Stimulated activated naive B cell treated with anti-CD40 and anti-IgM and Interleukin-4, amounts not matched to agents 10 μg/mL and 1 μg/mL and 100 μg/mL, for 72 hours (primary cell): Measurements from ENCODE around the gene TOB2.
"Not testable (repeated sequence)": the region's sequence is repeated elsewhere in the genome, so short reads cannot be mapped to it uniquely, and the experiment has no call there.

ENCODE experiments used
- ATAC-seq, 2 donors: fragments of 150-1000 bp; cut with Tn5 transposase; replicated peaks; 2 replicates each; pipeline ENCODE4 v1.10.0; 2021; ENCODE audit warnings: moderate library complexity in 1 of 2
- DNase-seq: peaks from one replicate; pipeline ENCODE4 v3.0.0; 2021
- H3K27ac Mint-ChIP-seq: one replicate; pipeline ENCODE4 v1.8.0; 2022; ENCODE audit warnings: mild to moderate bottlenecking, mixed read lengths
- H3K27me3 Mint-ChIP-seq, 2 donors: one replicate each; pipeline ENCODE4 v1.8.0; 2022; ENCODE audit warnings: mixed read lengths in 2 of 2
- H3K36me3 Mint-ChIP-seq, 2 donors: one replicate each; pipeline ENCODE4 v1.8.0; 2022; ENCODE audit warnings: mixed read lengths in 2 of 2, mild to moderate bottlenecking in 1 of 2
- H3K4me1 Mint-ChIP-seq, 2 donors: one replicate each; pipeline ENCODE4 v1.8.0; 2022; ENCODE audit warnings: mixed read lengths in 2 of 2, mild to moderate bottlenecking in 1 of 2
- H3K4me3 Mint-ChIP-seq, 2 donors: one replicate each; pipeline ENCODE4 v1.8.0; 2022; ENCODE audit warnings: mild to moderate bottlenecking in 2 of 2, mixed read lengths in 2 of 2, moderate library complexity in 1 of 2
- H3K9me3 Mint-ChIP-seq, 2 donors: one replicate each; pipeline ENCODE4 v1.8.0; 2022; ENCODE audit warnings: mixed read lengths in 2 of 2, mild to moderate bottlenecking in 1 of 2

The TOB2 gene

GRCh38 chr22:41478891-41479521, 32.4 kb upstream of the TOB2 start:
- Mint-ChIP-seq H3K4me3 (peak overlapping the region; percentile 60 to 71), H3K27me3 (no peaks in the 10 kb centered on the region), H3K9me3 (no peaks in the 10 kb centered on the region), H3K36me3 (peaks cover 24 to 46% of the 10 kb centered on the region in 2 donors), H3K4me1 (peaks cover 62 to 93% of the 10 kb centered on the region in 2 donors), H3K27ac (peak overlapping the region; percentile 98)
- peak; percentile 83 for DNase-seq
- ATAC-seq: peak; percentile 85 to 88

- Mint-ChIP-seq H3K36me3 (peaks cover 26 to 47% of the 10 kb centered on the region in 2 donors), H3K27ac (peak overlapping the region; percentile 98), H3K9me3 (no peaks in the 10 kb centered on the region)
Observed at GRCh38 chr22:41478473-41478872, 31.9 kb upstream of the TOB2 start.

GRCh38 chr22:41474872-41475451, 28.4 kb upstream of the TOB2 start:
- no peak for DNase-seq
- ATAC-seq: no peak
- Mint-ChIP-seq H3K27me3 (no peaks in the 10 kb centered on the region), H3K27ac (peak overlapping the region; percentile 92), H3K4me1 (peaks cover 49 to 96% of the 10 kb centered on the region in 2 donors), H3K9me3 (no peaks in the 10 kb centered on the region), H3K4me3 (no peak overlapping the region), H3K36me3 (peaks cover 43 to 45% of the 10 kb centered on the region in 2 donors)

More at GRCh38 chr22:41478473-41478872, 31.9 kb upstream of the TOB2 start:
- Mint-ChIP-seq H3K27me3 (no peaks in the 10 kb centered on the region), H3K4me3 (peak overlapping the region; percentile 60 to 71), H3K4me1 (peaks cover 64 to 93% of the 10 kb centered on the region in 2 donors)
- DNase-seq: no peak
- ATAC-seq: peak; percentile 61 to 64

GRCh38 chr22:41471568-41471967, 25.0 kb upstream of the TOB2 start:
- no peak for DNase-seq
- Mint-ChIP-seq H3K27ac (no peak overlapping the region), H3K36me3 (peaks cover 43 to 49% of the 10 kb centered on the region in 2 donors), H3K4me3 (no peak overlapping the region), H3K27me3 (no peaks in the 10 kb centered on the region), H3K9me3 (no peaks in the 10 kb centered on the region), H3K4me1 (peaks cover 37 to 80% of the 10 kb centered on the region in 2 donors)
- no peak for ATAC-seq

- peaks cover 36 to 45% of the 10 kb centered on the region in 2 donors for H3K36me3 Mint-ChIP-seq
- H3K4me3 Mint-ChIP-seq: peak overlapping the region; percentile 72 to 86
- no peaks in the 10 kb centered on the region for H3K9me3 Mint-ChIP-seq
- no peak for ATAC-seq
- H3K27me3 Mint-ChIP-seq: no peaks in the 10 kb centered on the region
- peaks cover 34 to 73% of the 10 kb centered on the region in 2 donors for H3K4me1 Mint-ChIP-seq
- peak overlapping the region; percentile 42 for H3K27ac Mint-ChIP-seq
- no peak for DNase-seq
Observed at GRCh38 chr22:41470886-41471285, 24.3 kb upstream of the TOB2 start.

- Mint-ChIP-seq H3K27ac (peak overlapping the region; percentile 99), H3K36me3 (peaks cover 43 to 56% of the 10 kb centered on the region in 2 donors), H3K27me3 (no peaks in the 10 kb centered on the region), H3K9me3 (no peaks in the 10 kb centered on the region), H3K4me1 (peaks cover 34 to 65% of the 10 kb centered on the region in 2 donors), H3K4me3 (peak overlapping the region; percentile 86 to 90)
- ATAC-seq (peak; percentile 26 to 28), DNase-seq (no peak)
Observed at GRCh38 chr22:41469218-41469851, 22.7 kb upstream of the TOB2 start.

GRCh38 chr22:41468381-41469217, 22.0 kb upstream of the TOB2 start, which contains the start of the genes ACO2 and PHF5A:
Gene ACO2, plus strand, starts transcription at chr22:41469117. Its CDS starts 30 bp downstream, at chr22:41469147.
Gene PHF5A, minus strand, starts transcription at chr22:41468692. Its CDS starts 39 bp downstream, at chr22:41468653.
- no peaks in the 10 kb centered on the region for H3K9me3 Mint-ChIP-seq
- peak within 1 kb of the TSS; percentile 86 to 90 for H3K4me3 Mint-ChIP-seq
- H3K36me3 Mint-ChIP-seq: peaks cover 41 to 55% of the 10 kb centered on the region in 2 donors
- H3K4me1 Mint-ChIP-seq: peaks cover 29 to 61% of the 10 kb centered on the region in 2 donors
- no peaks in the 10 kb centered on the region for H3K27me3 Mint-ChIP-seq
- H3K27ac Mint-ChIP-seq: peak within 1 kb of the TSS; percentile 99
- DNase-seq (peak; percentile 97), ATAC-seq (peak; percentile 92 to 95)

- H3K9me3 Mint-ChIP-seq: no peaks in the 10 kb centered on the region
- H3K4me1 Mint-ChIP-seq: peaks cover 15 to 34% of the 10 kb centered on the region in 2 donors
- no peaks in the 10 kb centered on the region for H3K27me3 Mint-ChIP-seq
- H3K27ac Mint-ChIP-seq: peak overlapping the region; percentile 31
- H3K4me3 Mint-ChIP-seq: no peak overlapping the region
- ATAC-seq (no peak), DNase-seq (no peak)
- H3K36me3 Mint-ChIP-seq: peaks cover 30 to 38% of the 10 kb centered on the region in 2 donors
Observed at GRCh38 chr22:41461901-41462300, 15.3 kb upstream of the TOB2 start.

- not testable (repeated sequence) for H3K9me3 Mint-ChIP-seq, DNase-seq, H3K4me3 Mint-ChIP-seq, H3K27me3 Mint-ChIP-seq, ATAC-seq
- H3K36me3 Mint-ChIP-seq: peaks cover 25 to 33% of the 10 kb centered on the region in 2 donors
- peaks cover 15 to 33% of the 10 kb centered on the region in 2 donors for H3K4me1 Mint-ChIP-seq
- H3K27ac Mint-ChIP-seq: peak overlapping the region; percentile 65
Observed at GRCh38 chr22:41460071-41460470, 13.5 kb upstream of the TOB2 start.

GRCh38 chr22:41459431-41459830, 12.8 kb upstream of the TOB2 start:
- Mint-ChIP-seq H3K27me3 (no peaks in the 10 kb centered on the region), H3K9me3 (no peaks in the 10 kb centered on the region)

GRCh38 chr22:41458161-41458728, 11.6 kb upstream of the TOB2 start:
- peaks cover 14 to 23% of the 10 kb centered on the region in 2 donors for H3K4me1 Mint-ChIP-seq
- peak overlapping the region in 1 of 2 donors; percentile 12 for H3K4me3 Mint-ChIP-seq
- peak overlapping the region; percentile 62 for H3K27ac Mint-ChIP-seq
- ATAC-seq (peak; percentile 41 to 62), DNase-seq (no peak)
- peaks cover 18 to 23% of the 10 kb centered on the region in 2 donors for H3K36me3 Mint-ChIP-seq
- H3K27me3 Mint-ChIP-seq: no peaks in the 10 kb centered on the region
- H3K9me3 Mint-ChIP-seq: no peaks in the 10 kb centered on the region

More at GRCh38 chr22:41459431-41459830, 12.8 kb upstream of the TOB2 start:
- Mint-ChIP-seq H3K36me3 (peaks cover 21 to 27% of the 10 kb centered on the region in 2 donors), H3K4me1 (peaks cover 13 to 27% of the 10 kb centered on the region in 2 donors), H3K27ac (no peak overlapping the region), H3K4me3 (no peak overlapping the region)
- DNase-seq (no peak), ATAC-seq (no peak)

GRCh38 chr22:41448189-41448808, 1.7 kb upstream of the TOB2 start:
- Mint-ChIP-seq H3K27ac (peak overlapping the region; percentile 98), H3K4me1 (peaks cover 11% of the 10 kb centered on the region in 2 donors), H3K9me3 (no peaks in the 10 kb centered on the region), H3K27me3 (no peaks in the 10 kb centered on the region), H3K4me3 (peak overlapping the region; percentile 93 to 94), H3K36me3 (peaks cover 7 to 34% of the 10 kb centered on the region in 2 donors)
- DNase-seq: peak; percentile 94
- ATAC-seq: peak; percentile 73 to 75
